Right kidney (tissue), 1 donor: ENCODE results near the gene CAPN1.
"Not testable (repeated sequence)": the region's sequence is repeated elsewhere in the genome, so short reads cannot be mapped to it uniquely, and the experiment has no call there.

Source experiments
- DNase-seq: peaks from one replicate; pipeline ENCODE4 v3.0.0-alpha.2; 2016

Gene CAPN1

DNA sequence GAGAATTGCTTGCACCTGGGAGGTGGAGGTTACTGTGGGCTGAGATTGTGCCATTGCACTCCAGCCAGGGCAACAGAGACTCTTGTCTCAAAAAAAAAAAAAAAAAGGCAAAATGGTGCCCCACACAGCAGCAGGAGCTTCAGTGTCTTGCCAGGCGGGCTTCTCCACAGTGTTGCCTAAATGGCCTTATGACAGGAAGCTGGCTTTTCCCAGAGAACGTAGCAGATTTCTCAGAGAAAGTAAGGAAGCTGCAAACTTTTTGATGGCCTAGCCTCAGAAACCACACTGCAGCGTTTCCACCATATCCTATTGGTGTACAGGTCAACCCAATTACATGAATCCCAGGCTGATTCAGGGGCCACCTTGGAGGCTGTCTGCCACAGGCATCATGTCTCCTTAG, 24.4 kb upstream of the CAPN1 start:
- no peak for DNase-seq

DNA sequence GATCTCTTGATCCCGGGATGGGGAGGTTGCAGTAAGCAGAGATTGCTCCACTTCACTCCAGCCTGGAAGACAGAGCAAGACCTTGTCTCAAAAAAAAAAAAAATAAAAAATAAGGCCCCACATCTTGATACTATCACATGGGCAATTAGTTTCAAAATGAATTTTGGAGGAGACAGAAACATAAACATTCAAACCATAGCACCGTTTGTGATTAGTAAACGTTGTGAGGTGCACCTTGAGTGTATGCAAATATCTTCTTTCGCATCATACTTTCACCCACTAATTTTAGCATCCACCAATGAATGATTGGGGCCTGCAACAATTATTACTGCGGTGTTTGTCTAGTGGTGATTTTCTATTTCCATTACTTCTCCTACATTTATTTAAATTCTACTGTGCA, 22.7 kb upstream of the CAPN1 start:
- DNase-seq, result no peak

DNA sequence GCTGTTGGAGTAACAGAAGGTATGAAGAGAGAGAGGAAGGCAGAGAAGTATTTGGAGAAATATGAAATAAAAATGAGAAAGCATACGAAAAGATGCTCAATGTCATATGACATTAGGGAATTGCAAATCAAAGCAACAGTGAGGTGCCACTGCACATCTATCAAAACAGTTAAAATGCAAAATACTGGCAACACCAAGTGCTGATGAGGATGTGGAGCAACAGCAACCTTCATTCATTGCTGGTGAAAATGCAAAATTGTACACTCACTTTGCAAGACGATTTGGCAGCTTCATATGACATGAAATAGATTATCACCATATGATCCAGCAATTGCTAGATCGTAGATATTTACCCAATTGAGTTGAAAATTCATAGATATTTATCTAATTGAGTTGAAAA, 21.1 kb upstream of the CAPN1 start:
- no peak for DNase-seq

DNA sequence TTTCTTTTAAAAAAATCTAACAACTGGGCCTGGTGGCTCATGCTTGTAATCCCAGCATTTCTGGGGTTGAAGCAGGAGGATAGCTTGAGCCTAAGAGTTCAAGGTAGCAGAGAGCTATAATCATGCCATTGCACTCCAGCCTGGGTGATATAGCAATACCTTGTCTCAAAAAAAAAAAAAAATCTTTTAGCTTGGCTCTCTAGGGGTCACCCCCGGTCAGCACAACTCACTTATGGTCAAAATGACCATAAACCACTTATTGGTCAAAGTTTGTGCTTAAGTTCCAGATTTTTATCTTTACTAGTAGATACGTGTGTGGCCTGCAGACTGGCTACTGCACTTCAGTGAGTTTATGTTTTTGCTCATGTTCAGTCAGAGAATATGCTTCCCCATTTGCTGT, 18.0 kb upstream of the CAPN1 start:
- no peak for DNase-seq

DNA sequence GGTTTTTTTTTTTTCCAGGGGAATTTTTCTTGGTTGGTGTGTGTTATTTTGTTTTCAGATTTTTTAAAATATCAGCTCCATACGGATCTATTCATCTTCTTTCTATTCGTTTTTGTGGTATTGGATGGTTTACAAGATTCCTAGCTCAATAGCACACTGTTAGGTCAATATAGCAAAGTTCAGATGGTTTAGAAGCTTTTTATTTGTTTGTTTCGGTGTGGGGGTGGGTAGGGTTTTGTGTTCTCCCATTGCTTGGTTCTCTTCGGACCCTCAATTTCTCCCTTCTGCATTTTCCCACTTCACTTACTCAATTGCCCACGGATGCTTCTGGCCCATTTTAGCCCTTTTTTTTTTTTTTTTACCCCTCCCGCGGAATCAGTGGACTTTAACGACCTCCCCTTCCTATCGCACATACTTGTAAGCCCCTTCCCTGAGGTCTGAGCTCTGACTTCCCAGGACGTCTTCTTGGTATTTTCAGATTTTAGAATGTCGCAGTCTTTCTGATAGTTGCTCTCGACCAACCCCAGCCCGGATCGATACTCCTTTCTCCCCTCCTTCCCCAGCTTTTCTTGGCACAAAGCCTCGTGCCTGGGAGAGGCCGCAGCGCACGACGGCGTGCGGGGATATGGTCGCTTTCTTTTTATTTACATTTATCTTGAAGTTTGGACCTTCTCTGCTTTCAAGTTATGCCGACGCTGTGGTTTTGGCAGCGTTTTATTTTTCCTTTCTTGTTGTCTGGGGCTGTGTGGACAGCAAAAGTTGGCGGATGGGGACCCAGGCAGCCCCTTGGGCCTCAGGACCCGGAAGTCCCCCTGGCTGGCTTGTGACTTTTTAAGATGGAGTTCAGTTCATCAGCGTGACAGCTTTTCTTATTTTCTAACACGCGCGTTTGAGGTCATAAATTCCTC, 16.1 kb upstream of the CAPN1 start:
- DNase-seq, result peak; percentile 41

DNA sequence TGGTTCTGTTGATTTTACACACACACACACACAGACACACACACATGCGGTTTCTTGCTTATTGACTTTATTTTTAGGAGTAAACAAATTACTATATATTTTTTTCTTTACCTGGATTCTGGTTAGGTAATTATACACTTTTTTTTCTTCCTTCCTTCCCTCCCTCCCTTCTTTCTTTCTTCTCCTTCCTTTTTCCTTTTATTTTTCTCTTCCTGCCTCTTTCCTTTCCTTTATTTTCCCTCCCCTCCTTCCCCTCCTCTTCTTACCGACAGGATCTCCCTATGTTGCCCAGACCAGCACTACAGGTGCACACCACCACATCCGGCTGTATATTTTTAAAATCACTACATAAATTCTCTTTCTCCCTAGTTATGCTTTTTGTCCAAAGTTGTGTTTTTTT, 14.8 kb upstream of the CAPN1 start:
- no peak for DNase-seq

DNA sequence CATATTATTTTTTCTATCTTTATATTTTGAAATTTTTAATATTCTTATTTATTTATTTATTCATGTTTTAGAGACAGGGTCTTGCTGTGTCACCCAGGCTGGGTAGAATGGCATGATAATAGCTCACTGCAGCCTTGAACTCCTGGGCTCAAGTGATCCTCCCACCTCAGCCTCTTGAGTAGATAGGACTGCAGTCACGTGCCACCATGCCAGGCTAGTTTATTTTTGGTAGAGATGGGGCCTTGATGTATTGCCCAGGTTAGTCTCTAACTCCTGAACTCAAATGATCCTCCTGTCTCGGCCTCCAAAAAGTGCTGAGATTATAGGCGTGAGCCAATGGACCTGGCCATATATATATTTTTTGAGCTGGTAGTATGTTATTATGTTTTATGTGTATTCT, 14.1 kb upstream of the CAPN1 start:
- no peak for DNase-seq

DNA sequence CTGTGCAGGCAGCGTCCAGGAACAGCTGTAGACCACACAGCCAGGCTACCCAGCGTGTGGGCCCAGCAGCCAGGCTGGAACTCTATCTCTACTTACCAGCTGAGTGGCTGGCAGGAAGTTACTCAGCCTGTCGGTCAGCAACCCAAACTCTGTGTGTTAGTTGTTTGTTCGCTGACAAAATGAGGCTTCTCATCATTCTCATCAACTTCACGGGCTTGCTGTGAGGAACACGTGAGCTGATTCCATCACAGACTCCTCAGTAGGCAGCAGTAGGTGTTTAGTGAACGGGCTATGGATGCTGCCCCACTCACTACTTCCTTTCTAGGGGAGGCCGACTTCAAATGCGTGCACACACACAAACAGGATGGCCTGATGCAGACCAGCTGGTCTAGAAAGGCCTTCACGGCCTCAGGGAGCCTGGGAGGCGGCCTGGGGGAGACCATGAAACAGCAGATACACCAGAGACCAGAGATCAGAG, 12.5 kb upstream of the CAPN1 start:
- DNase-seq, result no peak

DNA sequence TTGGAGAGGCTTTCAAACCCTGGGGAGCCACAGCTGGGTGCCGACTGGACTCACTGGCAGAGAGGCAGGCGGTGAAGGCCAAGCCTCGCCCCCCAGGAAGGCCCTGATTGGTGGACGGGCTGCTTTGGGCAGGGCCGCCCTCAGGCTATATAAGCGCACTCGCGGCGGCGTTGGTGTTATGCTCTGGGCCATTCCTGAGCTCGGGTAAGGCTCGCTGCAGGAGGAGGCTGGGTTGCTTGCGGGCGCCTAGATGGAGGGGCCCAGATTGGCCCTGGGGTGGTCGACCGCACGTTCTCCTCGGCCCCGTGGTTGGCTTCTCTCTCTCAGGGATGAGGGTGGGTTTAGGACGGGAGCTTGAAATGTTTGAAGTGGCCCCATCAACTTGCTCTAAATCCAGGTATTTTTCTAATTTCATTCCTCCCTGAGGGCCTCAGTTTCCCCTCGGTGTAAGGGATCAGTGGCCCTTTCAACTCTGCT, 11.6 kb upstream of the CAPN1 start, which contains the start of gene SPDYC:
Gene SPDYC (plus strand): TSS at position 176 of the 477 bp plus-strand sequence. CDS start 1,125 bp downstream, outside the sequence.
- no peak for DNase-seq

DNA sequence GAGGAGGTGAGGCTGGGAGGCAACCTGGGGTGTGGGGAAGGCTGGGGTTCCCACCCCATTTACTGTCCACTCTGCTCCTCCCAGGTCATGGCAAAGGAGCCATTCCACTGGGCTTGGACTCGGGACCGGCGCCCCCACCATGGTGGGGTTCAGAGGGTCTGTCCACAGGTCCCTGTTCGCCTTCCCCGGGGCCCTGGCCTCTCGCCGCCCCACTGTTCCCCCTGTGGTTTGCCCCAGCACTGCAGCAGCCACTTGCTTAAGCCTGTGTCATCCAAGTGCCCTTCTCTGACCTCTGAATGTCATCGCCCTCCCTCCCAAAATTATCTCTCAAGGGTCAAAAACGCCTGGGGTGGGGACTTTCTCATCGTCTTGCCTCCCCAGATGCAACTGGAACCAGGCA, 9.1 kb upstream of the CAPN1 start:
- no peak for DNase-seq

DNA sequence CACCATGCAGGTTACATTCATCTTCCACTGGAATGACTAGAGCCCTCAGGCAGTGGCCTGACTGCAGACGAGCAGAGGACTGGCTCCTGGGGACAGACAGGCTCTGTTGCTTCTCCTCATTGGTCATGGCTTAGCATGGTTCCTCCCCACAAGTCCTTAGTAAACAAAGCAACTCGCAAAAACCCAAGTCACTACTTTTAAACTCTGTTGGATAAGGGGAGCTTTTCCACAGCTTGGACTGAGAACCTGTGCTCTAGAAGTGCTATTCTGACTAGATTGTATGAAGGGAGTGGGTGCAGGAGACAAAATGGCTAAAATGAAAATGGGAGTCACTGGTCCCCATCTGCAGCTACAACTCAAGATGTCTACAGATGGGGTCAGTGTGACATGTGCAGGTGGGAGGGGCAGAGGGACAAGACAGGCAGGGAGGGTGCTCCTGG, 7.1 kb upstream of the CAPN1 start:
- DNase-seq, result not testable (repeated sequence)

DNA sequence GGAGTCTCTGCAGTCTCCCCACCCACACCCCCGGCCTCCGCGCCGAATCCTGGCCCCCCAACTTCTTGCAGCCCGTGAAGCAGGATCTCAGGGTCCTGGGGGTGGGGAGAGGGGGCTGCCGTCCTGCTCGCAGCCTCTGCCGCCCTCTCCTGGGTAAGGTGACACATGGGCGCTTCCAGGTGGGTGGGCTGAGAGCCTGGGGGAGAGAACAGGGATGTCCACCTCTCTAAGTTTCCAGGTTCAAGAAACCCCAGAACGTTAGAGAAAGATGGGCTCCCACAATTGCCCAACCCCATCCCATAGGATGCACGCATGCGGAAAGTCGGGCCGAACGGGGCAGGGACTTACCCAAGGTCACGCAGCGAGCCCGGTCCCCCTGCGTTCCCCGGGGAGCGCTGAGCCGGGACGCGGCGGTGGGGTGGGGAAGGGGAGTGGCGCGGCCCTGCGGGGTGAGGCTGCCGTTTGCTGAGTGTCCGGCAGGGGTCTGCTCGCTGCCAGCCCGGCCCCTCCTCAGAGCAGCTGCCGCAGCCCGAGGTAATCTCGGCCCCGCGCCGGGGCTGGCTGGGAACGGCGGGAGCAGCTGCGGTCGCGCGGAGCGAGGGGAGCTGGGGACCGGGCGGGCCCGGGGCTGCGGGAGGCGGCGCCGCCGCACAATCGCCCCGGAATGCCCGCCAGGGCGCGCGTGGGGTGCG, 705 bp upstream of the CAPN1 start:
- DNase-seq, result peak; percentile 84

DNA sequence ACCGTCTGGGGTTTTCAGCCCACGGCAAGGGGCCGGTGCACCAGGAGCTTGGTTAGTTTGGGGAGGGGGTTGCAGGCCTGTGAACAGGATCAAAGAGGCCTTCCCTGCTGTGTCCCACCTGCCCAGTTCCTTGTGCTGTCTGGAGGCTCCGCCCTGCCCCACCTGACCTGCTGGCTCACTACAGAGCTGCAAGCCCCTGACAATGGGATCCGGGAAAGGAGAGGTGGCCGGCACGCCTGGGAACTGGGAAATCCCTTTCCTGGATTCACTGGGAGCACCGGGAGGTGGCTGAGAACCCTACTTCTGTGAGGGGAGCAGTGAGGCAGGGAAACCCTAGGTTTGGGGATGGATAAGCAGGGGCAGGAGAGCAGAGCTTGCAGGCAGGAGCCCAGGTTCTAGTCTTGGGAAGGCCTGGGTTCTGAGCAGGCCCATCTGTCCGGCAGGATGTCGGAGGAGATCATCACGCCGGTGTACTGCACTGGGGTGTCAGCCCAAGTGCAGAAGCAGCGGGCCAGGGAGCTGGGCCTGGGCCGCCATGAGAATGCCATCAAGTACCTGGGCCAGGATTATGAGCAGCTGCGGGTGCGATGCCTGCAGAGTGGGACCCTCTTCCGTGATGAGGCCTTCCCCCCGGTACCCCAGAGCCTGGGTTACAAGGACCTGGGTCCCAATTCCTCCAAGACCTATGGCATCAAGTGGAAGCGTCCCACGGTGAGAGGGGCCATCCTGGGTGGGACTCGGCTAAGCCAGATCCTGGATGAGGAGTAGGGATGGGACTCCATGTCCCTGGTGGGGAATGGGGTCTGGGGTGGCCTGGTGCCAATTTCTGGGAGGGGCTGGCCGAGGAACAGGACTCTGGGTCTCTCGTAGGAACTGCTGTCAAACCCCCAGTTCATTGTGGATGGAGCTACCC, 786 bp downstream of the CAPN1 start:
- DNase-seq, result no peak

DNA sequence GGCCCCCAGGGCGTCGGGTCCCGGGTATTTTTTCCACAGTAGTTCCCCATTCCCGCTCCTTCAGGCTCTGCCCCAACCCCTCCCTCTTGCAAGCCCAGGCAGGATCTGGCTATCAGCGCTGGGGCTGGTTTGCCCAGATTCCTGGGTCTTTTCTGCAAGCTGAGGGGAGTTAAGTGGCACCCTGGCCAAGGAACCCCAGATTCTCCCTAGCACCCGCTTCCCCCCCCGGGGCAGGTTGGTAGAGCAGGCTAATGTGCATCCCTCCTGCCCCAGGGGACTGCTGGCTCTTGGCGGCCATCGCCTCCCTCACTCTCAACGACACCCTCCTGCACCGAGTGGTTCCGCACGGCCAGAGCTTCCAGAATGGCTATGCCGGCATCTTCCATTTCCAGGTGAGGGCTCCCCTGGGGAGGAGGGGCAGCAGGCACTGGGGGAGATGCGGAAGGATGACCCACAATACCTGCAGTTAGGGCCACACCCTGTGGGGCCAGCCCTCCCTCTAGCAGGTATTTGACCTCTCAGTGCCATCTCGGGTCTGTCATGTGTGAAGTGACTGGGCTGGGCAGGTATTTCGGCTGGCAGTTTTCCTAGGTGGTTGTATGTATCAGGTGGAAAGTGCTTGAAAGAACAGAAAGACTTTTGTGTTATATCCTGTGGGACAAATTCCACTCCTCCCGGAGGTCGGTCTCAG, 1.6 kb downstream of the CAPN1 start:
- peak; percentile 39 for DNase-seq

DNA sequence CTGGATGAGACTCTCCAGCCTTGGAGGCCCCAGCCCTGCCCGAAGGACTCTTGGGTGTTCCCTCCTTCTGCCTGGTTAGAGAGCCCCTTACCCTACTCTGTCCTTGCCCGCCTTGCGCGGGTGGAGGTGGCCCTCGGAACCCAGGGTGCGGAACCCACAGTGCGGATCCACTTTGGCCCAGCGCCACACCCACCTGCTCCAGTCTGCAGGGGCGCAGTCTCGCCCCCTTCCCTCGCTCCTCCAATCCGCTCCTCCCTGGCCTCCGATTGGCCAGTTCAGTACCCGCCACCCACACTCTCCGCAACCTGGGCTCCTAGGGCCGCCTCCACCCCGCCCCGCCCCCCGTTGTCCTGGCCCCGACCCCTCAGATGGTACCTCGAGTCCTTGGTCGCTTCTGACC, 2.4 kb downstream of the CAPN1 start:
- DNase-seq, result no peak

DNA sequence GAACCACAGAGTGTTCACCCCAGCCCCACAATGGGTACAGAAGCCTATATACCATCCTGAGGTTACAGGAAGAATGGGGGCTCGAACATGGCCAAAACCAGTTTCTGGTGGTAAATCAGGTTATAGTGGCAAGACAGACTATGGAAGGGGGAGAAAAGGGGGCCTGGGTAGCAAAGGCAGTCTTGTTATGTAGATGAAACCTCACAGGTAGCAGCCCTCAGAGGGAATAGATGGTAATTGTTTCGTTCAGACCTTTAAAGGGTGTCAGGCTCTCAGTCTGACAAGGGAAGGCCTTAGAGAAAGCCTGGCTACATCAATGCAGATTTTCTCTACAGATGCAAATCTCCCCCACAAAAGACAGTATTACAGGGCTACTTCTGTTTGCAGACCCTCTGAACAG, 3.4 kb downstream of the CAPN1 start:
- no peak for DNase-seq

DNA sequence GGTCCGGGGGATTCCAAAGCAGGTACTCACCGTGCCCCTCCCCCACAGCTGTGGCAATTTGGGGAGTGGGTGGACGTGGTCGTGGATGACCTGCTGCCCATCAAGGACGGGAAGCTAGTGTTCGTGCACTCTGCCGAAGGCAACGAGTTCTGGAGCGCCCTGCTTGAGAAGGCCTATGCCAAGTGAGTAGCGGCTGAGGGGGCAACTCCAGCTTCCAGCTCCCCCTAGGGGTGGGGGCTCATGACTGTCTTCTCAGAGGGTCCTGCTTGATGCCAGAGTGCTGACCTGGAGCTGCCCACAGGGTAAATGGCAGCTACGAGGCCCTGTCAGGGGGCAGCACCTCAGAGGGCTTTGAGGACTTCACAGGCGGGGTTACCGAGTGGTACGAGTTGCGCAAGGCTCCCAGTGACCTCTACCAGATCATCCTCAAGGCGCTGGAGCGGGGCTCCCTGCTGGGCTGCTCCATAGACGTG, 4.2 kb downstream of the CAPN1 start:
- DNase-seq, result no peak

DNA sequence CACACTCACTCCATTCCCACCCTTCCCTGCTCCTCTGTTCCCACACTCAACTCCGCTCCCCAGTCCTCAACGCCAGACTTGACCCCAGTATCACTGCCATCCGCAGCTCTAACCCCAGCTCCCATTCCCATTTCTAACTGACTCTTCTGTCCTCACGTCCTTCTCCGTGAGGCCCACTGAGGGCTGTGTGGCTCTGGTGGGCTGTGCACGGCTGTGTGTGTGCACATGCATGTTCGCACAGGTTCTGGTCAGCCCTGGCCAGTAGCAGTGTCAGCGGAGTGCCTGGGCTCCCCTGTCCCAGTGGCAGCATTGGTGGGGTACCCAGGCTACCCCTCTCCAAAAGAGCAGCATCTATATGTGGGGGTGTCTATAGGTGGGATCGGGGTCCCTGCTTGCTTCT, 5.0 kb downstream of the CAPN1 start:
- no peak for DNase-seq

DNA sequence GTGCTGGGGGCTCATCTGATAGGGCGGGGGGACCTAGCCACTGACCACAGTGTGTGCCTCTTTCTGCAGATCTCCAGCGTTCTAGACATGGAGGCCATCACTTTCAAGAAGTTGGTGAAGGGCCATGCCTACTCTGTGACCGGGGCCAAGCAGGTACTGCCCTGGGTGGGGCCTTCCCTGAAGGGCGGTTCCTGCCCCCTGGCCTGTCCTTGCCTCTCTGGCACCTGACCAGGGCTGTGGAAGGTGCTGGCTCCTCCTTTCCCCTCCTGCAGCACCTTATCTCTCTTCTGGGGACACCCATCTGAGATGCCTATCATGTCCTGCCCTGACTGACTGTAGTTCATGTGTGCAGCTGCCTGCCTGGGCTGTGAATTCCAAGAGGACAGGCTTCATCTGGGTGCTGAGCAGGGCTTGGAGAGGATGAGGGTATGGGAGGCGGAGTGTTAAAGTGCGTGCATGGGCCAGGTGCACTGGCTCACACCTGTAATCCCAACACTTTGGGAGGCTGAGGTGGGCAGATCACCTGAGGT, 5.5 kb downstream of the CAPN1 start:
- DNase-seq, result no peak

DNA sequence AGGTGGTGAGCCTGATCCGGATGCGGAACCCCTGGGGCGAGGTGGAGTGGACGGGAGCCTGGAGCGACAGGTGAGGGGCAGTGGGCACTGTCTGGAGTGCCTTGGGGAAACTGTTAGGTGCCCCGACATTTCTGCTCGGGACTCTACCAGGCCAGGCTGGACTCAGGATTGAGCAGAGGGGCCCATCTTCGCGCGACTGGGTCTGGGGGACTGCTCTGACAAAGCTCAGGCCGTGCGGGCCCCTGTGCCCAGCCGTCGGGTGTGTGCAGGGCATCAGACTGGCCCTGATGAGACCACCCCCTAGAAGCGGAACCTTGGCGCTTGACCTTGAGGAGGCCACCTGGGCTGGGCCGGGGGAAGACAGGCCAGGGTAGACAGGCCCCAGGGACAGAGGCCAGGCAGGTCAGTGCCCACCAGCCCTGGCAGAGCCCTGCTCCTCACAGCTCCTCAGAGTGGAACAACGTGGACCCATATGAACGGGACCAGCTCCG, 6.3 kb downstream of the CAPN1 start:
- no peak for DNase-seq

DNA sequence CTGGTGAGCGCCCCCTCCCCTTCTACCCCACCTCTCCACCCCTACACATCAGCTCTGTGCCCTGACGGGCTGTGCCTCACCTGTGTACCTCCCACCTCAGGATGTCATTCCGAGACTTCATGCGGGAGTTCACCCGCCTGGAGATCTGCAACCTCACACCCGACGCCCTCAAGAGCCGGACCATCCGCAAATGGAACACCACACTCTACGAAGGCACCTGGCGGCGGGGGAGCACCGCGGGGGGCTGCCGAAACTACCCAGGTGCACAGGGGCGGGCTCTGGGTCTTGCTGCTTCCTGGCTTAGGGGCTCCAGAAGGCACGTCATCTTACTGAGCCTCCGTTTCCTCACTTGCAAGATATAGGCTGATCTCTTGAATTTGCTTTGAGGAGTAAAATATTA, 6.8 kb downstream of the CAPN1 start:
- DNase-seq, result no peak
